ENCODE results near the gene MTSS2. TPM values are rescaled to one million over a fixed set of nuclear protein-coding genes. Genes with fewer than 3 reads are reported as not detected.

MTSS2 gene
- total RNA-seq, 1 experiment from 2014 or later, result 64.1 TPM

GRCh38 chr16:70699696-70700095 lies 13.8 kb upstream of the MTSS2 start:
- POLR2A ChIA-PET, result no interaction called here
- H3K4me3 ChIP-seq (ENCODE audit: low read depth, low read length), result no peak overlapping the region
- H3K4me1 ChIP-seq, result peaks cover 19% of the 10 kb centered on the region
- TF ChIP-seq CTCF (IDR thresholded peaks at IDR 0.05; ENCODE audit: insufficient read depth in 1 of 2, low read depth in 1 of 2, low read length in 1 of 2, severe bottlenecking in 1 of 2, unreplicated experiment in 1 of 2), result no peak
- no peak overlapping the region for H3K4me3 Mint-ChIP-seq (ENCODE audit: unreplicated experiment)
- no peaks in the 10 kb centered on the region for H3K36me3 ChIP-seq (ENCODE audit: control insufficient read depth, insufficient read depth, low read length)
- CTCF ChIA-PET, result no interaction called here
- intact Hi-C loops (cut with micrococcal nuclease; ENCODE audit: unreplicated experiment), result no loop called here
- no peaks in the 10 kb centered on the region for H3K27me3 Mint-ChIP-seq (ENCODE audit: insufficient read depth, unreplicated experiment)
- H3K36me3 Mint-ChIP-seq (ENCODE audit: insufficient read depth, unreplicated experiment), result peaks cover 6% of the 10 kb centered on the region
- H3K4me1 Mint-ChIP-seq (ENCODE audit: low read depth, unreplicated experiment), result peaks cover 19% of the 10 kb centered on the region
- H3K9me3 ChIP-seq, result no peaks in the 10 kb centered on the region
- H3K27ac Mint-ChIP-seq (ENCODE audit: unreplicated experiment), result peak overlapping the region; percentile 37
- no peak for DNase-seq
- no peaks in the 10 kb centered on the region for H3K27me3 ChIP-seq (replicated peaks; ENCODE audit: control insufficient read depth, insufficient read depth, low read length)
- H3K9me3 Mint-ChIP-seq (ENCODE audit: unreplicated experiment), result no peaks in the 10 kb centered on the region
- no TSS peak for BruUV-seq (replicated peaks)

GRCh38 chr16:70698901-70699300 lies 13.0 kb upstream of the MTSS2 start:
- no peaks in the 10 kb centered on the region for H3K27me3 ChIP-seq (replicated peaks; ENCODE audit: control insufficient read depth, insufficient read depth, low read length)
- TF ChIP-seq CTCF (IDR thresholded peaks at IDR 0.05; ENCODE audit: insufficient read depth in 1 of 2, low read depth in 1 of 2, low read length in 1 of 2, severe bottlenecking in 1 of 2, unreplicated experiment in 1 of 2), result no peak
- CTCF ChIA-PET, result no interaction called here
- no peaks in the 10 kb centered on the region for H3K27me3 Mint-ChIP-seq (ENCODE audit: insufficient read depth, unreplicated experiment)
- intact Hi-C loops (cut with micrococcal nuclease; ENCODE audit: unreplicated experiment), result no loop called here
- BruUV-seq (replicated peaks), result no TSS peak
- no peak overlapping the region for H3K4me3 ChIP-seq (ENCODE audit: low read depth, low read length)
- H3K9me3 ChIP-seq, result no peaks in the 10 kb centered on the region
- H3K9me3 Mint-ChIP-seq (ENCODE audit: unreplicated experiment), result no peaks in the 10 kb centered on the region
- peaks cover 11% of the 10 kb centered on the region for H3K36me3 Mint-ChIP-seq (ENCODE audit: insufficient read depth, unreplicated experiment)
- peaks cover 27% of the 10 kb centered on the region for H3K4me1 Mint-ChIP-seq (ENCODE audit: low read depth, unreplicated experiment)
- no peak overlapping the region for H3K4me3 Mint-ChIP-seq (ENCODE audit: unreplicated experiment)
- POLR2A ChIA-PET, result no interaction called here
- peaks cover 27% of the 10 kb centered on the region for H3K4me1 ChIP-seq
- no peaks in the 10 kb centered on the region; the same call in 1 of the 2 replicates for H3K36me3 ChIP-seq (ENCODE audit: control insufficient read depth, insufficient read depth, low read length)
- DNase-seq, result no peak
- H3K27ac Mint-ChIP-seq (ENCODE audit: unreplicated experiment), result peak overlapping the region; percentile 37

- no peaks in the 10 kb centered on the region for H3K9me3 Mint-ChIP-seq (ENCODE audit: unreplicated experiment)
- Histone ChIP-seq H3K36me3 (ENCODE audit: control insufficient read depth, insufficient read depth, low read length) (no peaks in the 10 kb centered on the region; the same call in 1 of the 2 replicates), H3K27me3 (replicated peaks; ENCODE audit: control insufficient read depth, insufficient read depth, low read length) (no peaks in the 10 kb centered on the region), H3K4me1 (peaks cover 39% of the 10 kb centered on the region), H3K9me3 (no peaks in the 10 kb centered on the region), H3K4me3 (ENCODE audit: low read depth, low read length) (no peak overlapping the region)
- POLR2A ChIA-PET, result no interaction called here
- no peak for TF ChIP-seq CTCF (IDR thresholded peaks at IDR 0.05; ENCODE audit: insufficient read depth in 1 of 2, low read depth in 1 of 2, low read length in 1 of 2, severe bottlenecking in 1 of 2, unreplicated experiment in 1 of 2)
- DNase-seq, result no peak
- no peak overlapping the region for H3K4me3 Mint-ChIP-seq (ENCODE audit: unreplicated experiment)
- H3K36me3 Mint-ChIP-seq (ENCODE audit: insufficient read depth, unreplicated experiment), result peaks cover 22% of the 10 kb centered on the region
- CTCF ChIA-PET, result no interaction called here
- no TSS peak for BruUV-seq (replicated peaks)
- intact Hi-C loops (cut with micrococcal nuclease; ENCODE audit: unreplicated experiment), result no loop called here
- H3K4me1 Mint-ChIP-seq (ENCODE audit: low read depth, unreplicated experiment), result peaks cover 38% of the 10 kb centered on the region
- H3K27ac Mint-ChIP-seq (ENCODE audit: unreplicated experiment), result no peak overlapping the region
- no peaks in the 10 kb centered on the region for H3K27me3 Mint-ChIP-seq (ENCODE audit: insufficient read depth, unreplicated experiment)
These were observed 11.8 kb upstream of the MTSS2 start for GRCh38 chr16:70697594-70698170.

All from Caco-2 (cell line).